ENCODE results near the gene SLC5A5. TPM values are rescaled to one million over a fixed set of nuclear protein-coding genes. Genes with fewer than 3 reads are reported as not detected.
"Not testable (repeated sequence)": the region's sequence is repeated elsewhere in the genome, so short reads cannot be mapped to it uniquely, and the experiment has no call there.

SLC5A5 gene
- total RNA-seq, 4 donors from 2014 or later: 0.18 to 0.19 TPM; not detected in 2

GRCh38 chr19:17909003-17909732, 37.4 kb downstream of the SLC5A5 start:
- Histone ChIP-seq H3K27me3 (peaks cover 0 to 14% (median 0%) of the 10 kb centered on the region in 4 donors), H3K27ac (peak overlapping the region in 1 of 4 donors; percentile 44), H3K36me3 (no peaks in the 10 kb centered on the region), H3K9me3 (peaks cover 0 to 19% (median 6%) of the 10 kb centered on the region in 3 donors), H3K4me3 (no peak overlapping the region), H3K4me1 (peaks cover 2 to 8% (median 5%) of the 10 kb centered on the region in 3 donors)
- intact Hi-C loops (cut with DNase I): no loop called here
- TF ChIP-seq CTCF (IDR thresholded peaks at IDR 0.05) (no peak), POLR2A (IDR thresholded peaks at IDR 0.05) (no peak)
- DNase-seq: no peak
- 29 to 43% methylated on average over 3 to 7 of the region's 7 CpGs for WGBS, 2 donors

DNA sequence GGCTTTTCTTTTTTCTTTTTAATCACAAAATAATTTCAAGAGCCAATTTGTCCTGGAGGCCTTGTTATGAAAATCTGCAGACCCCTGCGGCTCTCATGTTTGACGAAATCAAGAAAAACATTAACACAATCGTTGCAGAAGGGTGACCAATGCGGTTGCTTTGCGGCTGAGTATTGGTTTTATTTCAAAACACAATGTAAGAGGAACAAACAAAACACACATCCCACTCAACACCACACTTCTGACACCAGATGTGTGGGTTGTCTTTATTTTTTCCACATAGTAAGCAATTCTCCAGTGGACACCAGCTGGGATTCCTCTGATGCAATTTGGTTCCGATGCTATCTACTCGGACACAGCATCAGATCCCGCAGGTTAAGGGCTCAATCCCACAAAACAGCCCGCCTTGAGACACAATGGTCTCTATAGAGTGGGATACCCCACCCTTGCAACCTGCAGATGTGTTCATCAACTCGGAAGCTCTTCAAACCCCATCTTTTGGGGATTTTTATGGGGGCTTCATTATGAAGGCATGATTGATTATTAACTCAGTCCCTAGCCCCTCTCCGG, 39.1 kb downstream of the SLC5A5 start:
- intact Hi-C loops (cut with DNase I): no loop called here
- 81% methylated on average over 10 to 11 of the region's 11 CpGs for WGBS, 2 donors
- Histone ChIP-seq H3K4me3 (no peak overlapping the region), H3K27me3 (peaks cover 0 to 16% (median 0%) of the 10 kb centered on the region in 4 donors), H3K9me3 (peaks cover 0 to 19% (median 6%) of the 10 kb centered on the region in 3 donors), H3K36me3 (no peaks in the 10 kb centered on the region), H3K4me1 (peaks cover 2 to 12% (median 5%) of the 10 kb centered on the region in 3 donors), H3K27ac (no peak overlapping the region)
- TF ChIP-seq CTCF (IDR thresholded peaks at IDR 0.05): no peak
- TF ChIP-seq POLR2A (IDR thresholded peaks at IDR 0.05): no peak
- DNase-seq: no peak

DNA sequence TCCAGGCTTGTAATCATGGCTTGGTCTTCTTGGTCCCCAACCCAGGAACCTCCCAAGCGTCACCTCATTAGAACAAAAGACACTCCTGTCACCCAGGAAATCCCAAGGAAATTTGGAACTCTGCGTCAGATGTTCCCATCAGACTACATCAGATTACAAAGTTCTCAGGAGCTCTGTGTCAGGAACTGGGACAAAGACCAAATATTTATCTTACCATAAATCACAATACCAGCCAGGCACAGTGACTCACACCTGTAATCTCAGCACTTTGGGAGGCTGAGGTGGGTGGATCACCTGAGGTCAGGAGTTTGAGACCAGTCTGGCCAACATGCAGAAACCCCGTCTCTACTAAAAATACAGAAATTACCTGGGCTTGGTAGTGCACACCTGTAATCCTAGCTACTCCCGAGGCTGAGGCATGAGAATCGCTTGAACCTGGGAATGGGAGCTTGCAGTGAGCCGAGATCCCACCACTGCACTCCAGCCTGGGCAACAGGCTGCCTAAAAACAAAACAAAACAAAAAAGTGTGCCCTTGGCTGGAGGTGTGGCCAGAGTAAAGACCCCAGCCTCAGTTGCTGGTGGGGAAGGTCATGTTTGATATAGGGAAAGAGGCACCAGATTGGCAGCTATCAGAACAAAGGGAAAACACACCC, 44.3 kb downstream of the SLC5A5 start:
- Histone ChIP-seq H3K27me3 (peaks cover 0 to 24% (median 0%) of the 10 kb centered on the region in 4 donors), H3K4me3 (no peak overlapping the region), H3K27ac (no peak overlapping the region), H3K36me3 (no peaks in the 10 kb centered on the region), H3K9me3 (peaks cover 0 to 7% (median 0%) of the 10 kb centered on the region in 3 donors), H3K4me1 (peaks cover 0 to 12% (median 6%) of the 10 kb centered on the region in 3 donors)
- no peak for TF ChIP-seq CTCF (IDR thresholded peaks at IDR 0.05)
- 39 to 55% methylated on average over 6 of the region's 6 CpGs for WGBS, 2 donors
- no peak for DNase-seq
- intact Hi-C loops (cut with DNase I): no loop called here

DNA sequence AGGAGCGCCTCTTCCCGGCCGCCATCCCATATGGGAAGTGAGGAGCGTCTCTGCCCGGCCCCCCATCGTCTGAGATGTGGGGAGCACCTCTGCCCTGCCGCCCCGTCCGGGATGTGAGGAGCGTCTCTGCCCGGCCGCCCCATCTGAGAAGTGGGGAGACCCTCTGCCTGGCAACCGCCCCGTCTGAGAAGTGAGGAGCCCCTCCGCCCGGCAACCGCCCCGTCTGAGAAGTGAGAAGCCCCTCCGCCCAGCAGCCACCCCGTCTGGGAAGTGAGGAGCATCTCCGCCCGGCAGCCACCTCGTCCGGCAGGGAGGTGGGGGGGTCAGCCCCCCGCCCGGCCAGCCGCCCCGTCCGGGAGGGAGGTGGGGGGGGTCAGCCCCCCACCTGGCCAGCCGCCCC, 46.4 kb downstream of the SLC5A5 start:
- DNase-seq; H3K27ac ChIP-seq; H3K9me3 ChIP-seq; H3K4me3 ChIP-seq; H3K36me3 ChIP-seq; intact Hi-C loops (cut with DNase I): not testable (repeated sequence)
- H3K27me3 ChIP-seq: peaks cover 0 to 20% (median 0%) of the 10 kb centered on the region in 4 donors
- WGBS, 2 donors: no CpG with 5 or more reads among the region's 30 CpGs
- H3K4me1 ChIP-seq: peaks cover 0 to 12% (median 6%) of the 10 kb centered on the region in 3 donors

GRCh38 chr19:17919122-17919521, 47.4 kb downstream of the SLC5A5 start:
- intact Hi-C loops (cut with DNase I); DNase-seq; H3K4me3 ChIP-seq; H3K9me3 ChIP-seq; H3K36me3 ChIP-seq; H3K27ac ChIP-seq: not testable (repeated sequence)
- H3K27me3 ChIP-seq: peaks cover 0 to 10% (median 0%) of the 10 kb centered on the region in 4 donors
- H3K4me1 ChIP-seq: peaks cover 0 to 12% (median 6%) of the 10 kb centered on the region in 3 donors
- WGBS, 2 donors: 47 to 55% methylated on average over 3 to 5 of the region's 5 CpGs

DNA sequence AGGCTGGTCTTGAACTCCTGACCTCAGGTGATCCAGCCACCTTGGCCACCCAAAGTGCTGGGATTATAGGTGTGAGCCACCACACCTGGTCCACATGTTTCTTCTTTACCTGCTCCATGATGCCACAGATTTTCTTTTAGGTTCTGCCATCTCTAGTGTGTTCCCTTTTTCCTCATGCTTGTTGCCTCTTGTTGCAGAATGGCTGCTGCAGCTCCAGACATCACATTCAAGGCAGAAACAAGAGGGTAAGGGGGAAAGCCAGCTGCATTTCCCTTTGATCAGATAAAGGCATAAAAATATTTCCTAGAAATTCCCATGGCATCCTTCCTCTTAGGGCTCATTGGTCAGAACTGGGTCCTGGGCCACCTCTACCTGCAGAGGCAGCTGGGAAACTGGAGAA, 48.8 kb downstream of the SLC5A5 start:
- intact Hi-C loops (cut with DNase I): no loop called here
- Histone ChIP-seq H3K36me3 (no peaks in the 10 kb centered on the region), H3K9me3 (no peaks in the 10 kb centered on the region), H3K4me1 (peaks cover 0 to 12% (median 6%) of the 10 kb centered on the region in 3 donors), H3K4me3 (no peak overlapping the region), H3K27ac (no peak overlapping the region), H3K27me3 (peaks cover 0 to 8% (median 0%) of the 10 kb centered on the region in 4 donors)
- TF ChIP-seq CTCF (IDR thresholded peaks at IDR 0.05) (no peak), POLR2A (IDR thresholded peaks at IDR 0.05) (no peak)
- no peak for DNase-seq
